HepG2 (cell line): Measurements from ENCODE around the gene WWC2. TPM values are rescaled to one million over a fixed set of nuclear protein-coding genes. Genes with fewer than 3 reads are reported as not detected.

Experiments
- AGO1 ChIP-seq: fragments of 200-400 bp; formaldehyde crosslinking; IDR thresholded peaks from 2 replicates; pipeline ENCODE4 v1.6.1; 2017; ENCODE audit warnings: mild to moderate bottlenecking, low read depth, low read length, moderate library complexity; ENCODE audit not compliant: poor library complexity, severe bottlenecking
- CREB1 ChIP-seq, 2 experiments: fragments of 450-650 bp in 1 of 2; IDR thresholded peaks; 2 replicates each; pipeline ENCODE4 v1.6.1; 2016 to 2017; ENCODE audit warnings: control low read depth in 1 of 2, mild to moderate bottlenecking in 1 of 2, missing compliant biosample characterization in 1 of 2, missing genetic modification characterization in 1 of 2
- EED ChIP-seq: sonication (generic); formaldehyde crosslinking; IDR thresholded peaks from 2 replicates; pipeline ENCODE4 v1.5.0; 2020; ENCODE audit warnings: mild to moderate bottlenecking, missing genetic modification reagents
- GABPA ChIP-seq, 2 experiments: IDR thresholded peaks; 2 replicates each; pipeline ENCODE4 v1.6.1; 2011 to 2016; ENCODE audit warnings: low read depth in 2 of 2, low read length in 1 of 2, missing biosample characterization in 1 of 2, missing genetic modification characterization in 1 of 2
- KLF15 ChIP-seq: sonication (generic); formaldehyde crosslinking; IDR thresholded peaks from 2 replicates; pipeline ENCODE4 v1.8.1; 2023; ENCODE audit warnings: borderline replicate concordance, mild to moderate bottlenecking, inconsistent platforms, missing genetic modification reagents, mixed read lengths
- MEF2D ChIP-seq: sonication (generic); formaldehyde crosslinking; IDR thresholded peaks from 2 replicates; pipeline ENCODE4 v1.5.1; 2020; ENCODE audit warnings: mild to moderate bottlenecking, missing genetic modification reagents
- NFE2L2 ChIP-seq: fragments of 150-350 bp; IDR thresholded peaks from 2 replicates; pipeline ENCODE4 v1.6.1; 2014; ENCODE audit warnings: low read length
- TAF15 ChIP-seq: fragments of 200-400 bp; formaldehyde crosslinking; IDR thresholded peaks from one replicate; pipeline ENCODE4 v1.6.1; 2018; ENCODE audit warnings: mild to moderate bottlenecking, low read depth, low read length; ENCODE audit not compliant: poor library complexity, severe bottlenecking
- TCF7 ChIP-seq: sonication (generic); IDR thresholded peaks from 2 replicates; pipeline ENCODE4 v1.6.1; 2016; ENCODE audit warnings: antibody characterized with exemption, low read depth
- TEAD2 ChIP-seq: sonication (generic); formaldehyde crosslinking; IDR thresholded peaks from 2 replicates; pipeline ENCODE4 v1.9.0; 2021; ENCODE audit warnings: missing genetic modification reagents
- UBTF ChIP-seq: sonication (generic); formaldehyde crosslinking; IDR thresholded peaks from 2 replicates; pipeline ENCODE4 v1.4.0; 2020; ENCODE audit warnings: mild to moderate bottlenecking, missing genetic modification reagents
- ZFP62 ChIP-seq: sonication (generic); formaldehyde crosslinking; IDR thresholded peaks from 2 replicates; pipeline ENCODE4 v1.4.0; 2020; ENCODE audit warnings: missing genetic modification reagents
- ZNF121 ChIP-seq: sonication (generic); formaldehyde crosslinking; IDR thresholded peaks from 2 replicates; pipeline ENCODE4 v1.5.0; 2020; ENCODE audit warnings: mild to moderate bottlenecking, missing genetic modification reagents
- ZNF136 ChIP-seq: sonication (generic); formaldehyde crosslinking; IDR thresholded peaks from 2 replicates; pipeline ENCODE4 v1.8.1; 2022; ENCODE audit warnings: low read depth, mild to moderate bottlenecking, moderate library complexity, missing genetic modification reagents
- ZNF460 ChIP-seq: sonication (generic); formaldehyde crosslinking; IDR thresholded peaks from 2 replicates; pipeline ENCODE4 v1.5.1; 2020; ENCODE audit warnings: missing genetic modification reagents, mild to moderate bottlenecking, borderline replicate concordance
- ZNF549 ChIP-seq: sonication (generic); formaldehyde crosslinking; IDR thresholded peaks from 2 replicates; pipeline ENCODE4 v1.5.0; 2020; ENCODE audit warnings: missing genetic modification reagents
- ZNF569 ChIP-seq: sonication (generic); formaldehyde crosslinking; IDR thresholded peaks from 2 replicates; pipeline ENCODE4 v1.5.0; 2020; ENCODE audit warnings: mild to moderate bottlenecking, missing genetic modification reagents, moderate library complexity, borderline replicate concordance
- ZNF644 ChIP-seq: IDR thresholded peaks from 2 replicates; pipeline ENCODE4 v1.6.1; 2016; ENCODE audit warnings: low read depth
- ZNF646 ChIP-seq: sonication (generic); formaldehyde crosslinking; IDR thresholded peaks from 2 replicates; pipeline ENCODE4 v1.9.0; 2021; ENCODE audit warnings: mild to moderate bottlenecking, missing genetic modification reagents
- ZNF839 ChIP-seq: sonication (generic); formaldehyde crosslinking; IDR thresholded peaks from 2 replicates; pipeline ENCODE4 v1.4.0; 2020; ENCODE audit warnings: missing genetic modification reagents, mild to moderate bottlenecking, borderline replicate concordance
- ZSCAN9 ChIP-seq: IDR thresholded peaks from 2 replicates; pipeline ENCODE4 v1.6.1; 2016; ENCODE audit warnings: borderline replicate concordance
- polyA plus RNA-seq, 8 experiments: library from polyadenylated mRNA; depleted of rRNA in 3 of 8; stranded (reverse) in 7 of 8; unstranded in 1 of 8; fragments of >200 nt; fragmentation: Illumina TruSeq in 4 of 8; extraction: Trizol in 4 of 8; gene quantifications; 2 replicates each; pipeline versions ENCODE4 v1.2.1 to v1.2.3, GENCODE V29; 2011 to 2016; ENCODE audit warnings: low read depth in 4 of 8, missing spikeins in 1 of 8, mixed read lengths in 1 of 8; ENCODE audit not compliant: insufficient read depth in 1 of 8
- total RNA-seq, 5 experiments: library from RNA; depleted of rRNA; stranded (reverse); fragments of >200 nt; fragmentation: Illumina TruSeq; extraction: Trizol; gene quantifications; 2 replicates each; pipeline ENCODE4 v1.2.3, GENCODE V29; 2016; ENCODE audit warnings: low read depth in 1 of 5

WWC2 gene
- total and polyA plus RNA-seq, 2 of the 13 experiments (the other 11 are each of a cell fraction or from before 2014, with no cell fraction given) = 40.0 to 50.1 TPM

DNA sequence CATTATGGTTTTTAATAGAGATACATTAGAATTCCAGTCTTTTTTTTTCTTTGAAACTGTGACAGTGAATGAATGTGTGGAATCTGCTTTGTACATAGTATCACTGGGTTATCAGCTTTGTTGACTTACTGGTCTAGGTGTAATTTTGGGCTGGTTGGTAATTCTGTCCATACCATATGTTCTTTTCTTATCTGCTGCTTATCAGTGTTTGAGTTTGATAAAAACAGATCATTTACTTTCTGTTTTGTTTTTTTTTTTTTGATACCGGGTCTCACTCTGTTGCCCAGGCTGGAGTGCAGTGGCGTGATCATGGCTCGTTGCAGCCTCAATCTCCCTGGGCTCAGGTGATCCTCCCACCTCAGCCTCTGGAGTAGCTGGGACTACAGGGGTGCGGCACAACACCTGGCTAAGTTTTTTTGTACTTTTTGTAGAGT, 12.4 kb downstream of the WWC2 start (continued):
- TF ChIP-seq ZNF646 (CRISPR knock-in tag) (0 out of 2 replicates have a peak, but pooled peaks have one; percentile 22), KLF15 (no peak), GABPA (IDR thresholded peaks at IDR 0.05; ENCODE audit: low read depth, low read length) (no peak), GABPA (CRISPR knock-in tag; IDR thresholded peaks at IDR 0.05; ENCODE audit: low read depth) (no peak), TAF15 (no peak), MEF2D (peak; percentile 79), TEAD2 (no peak), ZSCAN9 (no peak), ZNF460 (CRISPR knock-in tag) (no peak), ZNF839 (CRISPR knock-in tag) (no peak), ZNF569 (CRISPR knock-in tag) (no peak), ZFP62 (CRISPR knock-in tag) (no peak), ZNF136 (CRISPR knock-in tag) (no peak), ZNF121 (CRISPR knock-in tag) (peak; percentile 99), UBTF (CRISPR knock-in tag) (no peak), NFE2L2 (no peak), TCF7 (no peak; the same call in 1 of the 2 replicates), EED (CRISPR knock-in tag) (no peak), ZNF644 (0 out of 2 replicates have a peak, but pooled peaks have one; percentile 23), CREB1 (IDR thresholded peaks at IDR 0.05) (no peak), CREB1 (CRISPR knock-in tag; IDR thresholded peaks at IDR 0.05) (no peak), ZNF549 (CRISPR knock-in tag) (no peak), AGO1 (no peak)
